AG10803 (cell line): Measurements from ENCODE around the gene NANOS3.
A peak's percentile ranks its signal among the peaks of the same experiment; 100 is the strongest.

Source experiments
- DNase-seq: peaks from one replicate; pipeline ENCODE4 v3.0.0; 2010; ENCODE audit warnings: low read depth
- H3K4me3 ChIP-seq: 2 replicates; pipeline ENCODE4 v1.5.1; 2011; ENCODE audit warnings: mild to moderate bottlenecking, low read length, control low read depth
- TF ChIP-seq, protein P1 (sequence below): conservative IDR thresholded peaks from 2 replicates; pipeline ENCODE4 v1.5.1; 2011; ENCODE audit warnings: mild to moderate bottlenecking, low read length, control low read depth, inconsistent platforms

NANOS3 gene

DNA sequence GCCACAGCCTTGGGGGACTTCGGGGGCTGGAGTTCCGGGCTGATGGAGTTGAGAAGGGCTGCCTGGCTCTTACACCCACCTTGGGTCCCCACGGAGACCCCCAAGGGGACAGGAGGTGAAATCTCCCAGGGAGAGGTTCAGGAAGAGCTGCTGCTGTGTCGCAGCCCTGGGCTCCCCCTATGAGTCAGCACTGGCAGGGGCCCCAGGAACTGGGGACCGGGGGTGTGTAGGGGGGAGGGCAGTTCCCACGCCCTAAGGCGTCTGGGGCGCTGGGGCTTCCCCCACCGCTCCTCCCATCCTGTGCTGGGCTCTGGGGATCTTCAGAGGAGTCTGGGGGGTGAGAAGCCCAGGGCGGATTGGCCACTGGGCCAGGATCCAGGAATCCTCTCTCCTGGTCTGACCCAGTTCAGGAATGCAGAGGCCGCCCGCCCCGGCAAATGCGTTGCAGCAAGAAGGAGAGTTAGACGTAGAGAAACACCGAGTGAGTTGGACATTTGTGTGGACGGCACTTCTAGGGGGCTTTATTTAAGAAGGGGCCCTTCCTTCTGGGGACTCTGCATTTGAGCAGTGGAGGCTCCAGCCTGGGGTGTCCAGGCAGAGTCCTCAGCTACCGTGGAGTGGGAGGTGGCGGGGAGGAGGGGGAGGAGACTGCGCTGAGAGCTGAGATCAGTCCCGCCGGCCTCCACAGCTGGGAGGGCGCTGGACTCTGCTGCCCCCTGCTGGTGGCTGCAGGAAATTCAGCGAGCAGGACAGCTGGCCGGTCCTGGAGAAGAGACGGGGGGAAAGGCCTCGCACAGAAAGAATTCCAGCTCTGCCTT, 15.0 kb upstream of the NANOS3 start:
- H3K4me3 ChIP-seq: peak overlapping the region; percentile 57
- TF ChIP-seq, protein P1, sequence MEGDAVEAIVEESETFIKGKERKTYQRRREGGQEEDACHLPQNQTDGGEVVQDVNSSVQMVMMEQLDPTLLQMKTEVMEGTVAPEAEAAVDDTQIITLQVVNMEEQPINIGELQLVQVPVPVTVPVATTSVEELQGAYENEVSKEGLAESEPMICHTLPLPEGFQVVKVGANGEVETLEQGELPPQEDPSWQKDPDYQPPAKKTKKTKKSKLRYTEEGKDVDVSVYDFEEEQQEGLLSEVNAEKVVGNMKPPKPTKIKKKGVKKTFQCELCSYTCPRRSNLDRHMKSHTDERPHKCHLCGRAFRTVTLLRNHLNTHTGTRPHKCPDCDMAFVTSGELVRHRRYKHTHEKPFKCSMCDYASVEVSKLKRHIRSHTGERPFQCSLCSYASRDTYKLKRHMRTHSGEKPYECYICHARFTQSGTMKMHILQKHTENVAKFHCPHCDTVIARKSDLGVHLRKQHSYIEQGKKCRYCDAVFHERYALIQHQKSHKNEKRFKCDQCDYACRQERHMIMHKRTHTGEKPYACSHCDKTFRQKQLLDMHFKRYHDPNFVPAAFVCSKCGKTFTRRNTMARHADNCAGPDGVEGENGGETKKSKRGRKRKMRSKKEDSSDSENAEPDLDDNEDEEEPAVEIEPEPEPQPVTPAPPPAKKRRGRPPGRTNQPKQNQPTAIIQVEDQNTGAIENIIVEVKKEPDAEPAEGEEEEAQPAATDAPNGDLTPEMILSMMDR: peak; percentile 77
- peak; percentile 95 for DNase-seq

DNA sequence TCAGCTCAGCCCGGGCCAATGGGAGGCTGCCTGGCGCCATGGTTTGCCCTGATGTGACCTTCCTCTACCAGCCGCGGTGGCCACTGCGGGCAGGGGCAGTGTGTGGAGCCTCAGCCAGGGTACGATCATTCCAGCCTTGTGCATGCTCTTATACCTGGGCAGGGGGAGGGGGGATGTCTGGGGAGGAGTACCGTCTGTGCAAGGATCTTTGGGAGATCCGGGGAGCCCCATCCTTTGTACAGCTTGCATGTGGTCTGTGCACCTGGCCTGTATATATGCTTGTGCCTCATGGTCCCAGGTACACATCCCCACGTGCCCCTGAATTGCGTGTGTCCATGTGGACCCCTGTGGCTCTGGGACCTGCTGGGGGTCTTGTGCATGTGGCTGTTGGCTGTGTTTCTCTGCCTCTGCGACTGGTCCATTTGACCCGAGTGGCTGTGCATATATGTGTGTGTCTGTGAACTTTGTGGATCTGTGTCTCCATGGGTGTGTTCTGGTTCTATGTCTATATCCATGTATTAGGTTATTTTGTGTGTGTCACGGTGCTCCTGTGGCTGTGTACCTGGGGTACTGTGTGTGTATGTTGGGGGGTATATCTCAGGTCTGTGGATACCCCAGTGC, 12.8 kb upstream of the NANOS3 start:
- TF ChIP-seq, protein P1: no peak
- no peak overlapping the region; the same call in 1 of the 2 replicates for H3K4me3 ChIP-seq
- no peak for DNase-seq

DNA sequence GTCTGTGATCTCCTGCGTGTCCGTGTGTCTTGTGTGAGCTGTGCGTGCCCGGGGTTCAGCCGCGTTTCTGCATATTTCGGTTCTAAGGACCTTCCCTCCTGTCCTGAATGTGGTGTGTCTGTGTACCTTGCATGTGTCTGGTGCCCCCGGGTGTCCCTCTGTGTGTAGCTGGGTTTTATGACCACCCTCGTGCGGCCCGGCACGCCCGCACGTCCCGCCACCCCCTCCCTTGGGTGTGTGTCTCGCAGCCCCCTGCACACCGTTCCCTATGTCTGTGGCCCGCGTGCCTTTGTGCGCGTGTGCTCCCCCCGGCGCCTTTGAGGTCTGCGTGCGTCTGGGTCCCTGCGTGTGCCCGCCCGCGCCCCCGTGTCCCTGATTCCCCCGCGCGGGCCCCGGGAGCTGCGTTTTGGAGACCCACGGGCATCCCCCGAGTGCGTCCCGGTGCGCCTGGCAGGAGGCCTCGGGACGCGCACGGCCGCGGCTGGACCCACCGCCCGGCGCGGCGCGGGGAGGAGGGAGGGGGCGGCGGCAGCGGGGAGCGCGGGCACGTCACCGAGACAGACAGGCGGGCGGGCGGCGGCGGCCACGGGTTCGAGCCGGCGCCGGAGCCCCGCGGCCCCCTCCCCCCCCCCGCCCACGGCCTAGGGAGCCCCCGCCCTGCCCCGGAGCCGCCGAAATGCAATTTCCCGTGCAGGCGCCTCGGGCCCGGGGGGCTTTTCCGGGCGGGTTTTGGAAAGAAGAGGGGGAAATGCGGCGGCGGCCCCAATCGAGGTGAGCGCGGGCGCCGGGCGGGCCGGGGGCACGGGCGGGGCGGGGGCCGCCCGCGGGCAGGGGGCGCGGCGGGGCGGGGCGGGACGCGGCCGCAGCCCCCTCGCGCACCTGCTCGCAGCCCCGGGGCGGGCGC, 12.0 kb upstream of the NANOS3 start:
- peak overlapping the region; percentile 63 for H3K4me3 ChIP-seq
- TF ChIP-seq, protein P1: no peak
- DNase-seq: no peak

DNA sequence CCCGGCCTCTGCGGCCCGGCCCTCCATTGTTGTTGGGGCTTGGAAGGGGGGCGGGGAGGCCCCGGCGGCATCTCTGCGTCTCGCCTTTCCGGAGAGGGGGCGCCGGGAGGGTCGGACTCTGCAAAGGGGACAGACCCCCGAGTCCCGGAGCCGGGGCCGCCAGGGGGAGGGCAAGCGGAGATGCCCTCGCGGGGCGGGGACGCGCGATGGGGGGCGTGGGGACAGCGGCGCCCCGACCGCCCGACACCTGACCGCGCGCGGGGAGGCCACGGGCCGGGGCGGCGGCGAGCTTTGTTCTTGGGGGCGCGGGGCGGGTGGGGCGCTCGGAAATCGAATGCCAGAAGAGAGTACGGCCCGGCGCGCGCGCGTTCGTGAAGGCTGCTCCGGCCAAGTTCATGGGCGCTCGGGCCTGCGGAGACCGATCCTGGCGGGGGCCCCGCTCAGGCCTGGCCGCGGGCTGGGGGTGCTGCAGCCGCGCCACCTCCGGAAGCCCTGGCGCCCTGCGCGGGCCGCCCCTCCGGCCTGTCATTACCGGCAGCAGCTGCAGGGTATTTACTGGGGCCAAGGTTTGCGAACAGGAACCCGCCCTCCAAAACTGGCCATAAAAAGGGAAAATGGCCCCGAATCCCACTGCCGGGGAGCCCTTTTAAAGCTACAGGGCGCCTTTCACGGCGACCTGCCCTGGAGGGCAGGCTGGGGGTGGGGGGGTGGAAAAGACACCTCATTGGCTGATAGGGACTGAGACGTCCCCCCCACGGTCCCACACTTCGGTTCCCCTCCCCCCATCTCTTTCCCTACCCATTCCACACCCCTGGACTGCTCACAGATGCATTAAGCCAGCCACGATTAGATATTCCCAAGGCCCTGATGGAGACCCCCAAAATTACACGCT, 11.1 kb upstream of the NANOS3 start:
- TF ChIP-seq, protein P1: no peak
- peak overlapping the region; percentile 63 for H3K4me3 ChIP-seq
- DNase-seq: no peak

DNA sequence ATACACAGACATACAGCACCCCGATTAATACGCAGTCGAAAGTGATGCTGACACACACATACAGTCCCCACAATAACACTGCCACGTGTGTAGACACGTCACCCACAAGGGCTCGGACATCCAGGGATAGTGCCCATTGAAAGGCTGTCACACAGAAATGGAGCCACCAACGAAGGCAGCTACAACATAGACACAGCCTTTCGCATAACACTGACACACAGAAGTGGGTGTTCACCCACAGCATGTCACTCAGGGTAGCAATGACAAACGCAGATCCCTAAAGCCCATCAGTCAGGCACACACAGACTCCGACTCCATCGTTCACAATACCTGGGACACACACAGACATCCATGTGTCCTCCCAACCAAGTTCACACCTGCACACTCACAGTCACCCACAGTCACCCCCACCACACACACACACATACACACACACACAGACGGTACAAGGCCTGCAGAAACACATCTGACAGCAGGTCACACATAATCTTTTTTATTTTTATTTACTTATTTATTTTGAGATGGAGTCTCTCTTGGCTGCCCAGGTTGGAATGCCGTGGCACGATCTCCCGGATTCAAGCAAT, 10.4 kb upstream of the NANOS3 start:
- TF ChIP-seq, protein P1: no peak
- no peak for DNase-seq
- H3K4me3 ChIP-seq: peak overlapping the region; percentile 63

DNA sequence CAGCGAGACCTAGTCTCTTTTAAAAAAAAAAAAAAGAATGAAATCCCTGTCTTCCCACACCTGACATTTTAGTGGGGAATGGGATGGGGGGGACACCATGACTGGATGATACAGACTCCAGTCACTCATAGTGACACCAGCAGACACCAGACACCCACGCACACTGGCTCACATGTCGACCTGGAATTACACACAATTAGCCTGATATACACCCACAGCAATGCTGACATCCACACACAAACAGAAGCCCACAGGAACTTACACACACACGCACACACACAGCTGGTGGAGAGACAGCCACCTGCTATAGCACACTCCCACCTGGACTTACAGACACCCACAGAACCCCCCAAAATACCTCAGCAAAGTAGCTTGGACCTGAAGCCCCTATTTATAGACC, 8.3 kb upstream of the NANOS3 start:
- TF ChIP-seq, protein P1: no peak
- no peak for DNase-seq
- H3K4me3 ChIP-seq: no peak overlapping the region
